ENCODE measurements around the gene ARL17A. TPM values are rescaled to one million over a fixed set of nuclear protein-coding genes. Genes with fewer than 3 reads are reported as not detected.

Gene ARL17A
- 8.0 and 17.9 TPM in 2 replicates for total RNA-seq

GRCh38 chr17:46579083-46580075 is at the start of gene ARL17A:
Gene ARL17A, minus strand, starts transcription at chr17:46579691. Its CDS starts 3,369 bp downstream, at chr17:46576322.

DNA sequence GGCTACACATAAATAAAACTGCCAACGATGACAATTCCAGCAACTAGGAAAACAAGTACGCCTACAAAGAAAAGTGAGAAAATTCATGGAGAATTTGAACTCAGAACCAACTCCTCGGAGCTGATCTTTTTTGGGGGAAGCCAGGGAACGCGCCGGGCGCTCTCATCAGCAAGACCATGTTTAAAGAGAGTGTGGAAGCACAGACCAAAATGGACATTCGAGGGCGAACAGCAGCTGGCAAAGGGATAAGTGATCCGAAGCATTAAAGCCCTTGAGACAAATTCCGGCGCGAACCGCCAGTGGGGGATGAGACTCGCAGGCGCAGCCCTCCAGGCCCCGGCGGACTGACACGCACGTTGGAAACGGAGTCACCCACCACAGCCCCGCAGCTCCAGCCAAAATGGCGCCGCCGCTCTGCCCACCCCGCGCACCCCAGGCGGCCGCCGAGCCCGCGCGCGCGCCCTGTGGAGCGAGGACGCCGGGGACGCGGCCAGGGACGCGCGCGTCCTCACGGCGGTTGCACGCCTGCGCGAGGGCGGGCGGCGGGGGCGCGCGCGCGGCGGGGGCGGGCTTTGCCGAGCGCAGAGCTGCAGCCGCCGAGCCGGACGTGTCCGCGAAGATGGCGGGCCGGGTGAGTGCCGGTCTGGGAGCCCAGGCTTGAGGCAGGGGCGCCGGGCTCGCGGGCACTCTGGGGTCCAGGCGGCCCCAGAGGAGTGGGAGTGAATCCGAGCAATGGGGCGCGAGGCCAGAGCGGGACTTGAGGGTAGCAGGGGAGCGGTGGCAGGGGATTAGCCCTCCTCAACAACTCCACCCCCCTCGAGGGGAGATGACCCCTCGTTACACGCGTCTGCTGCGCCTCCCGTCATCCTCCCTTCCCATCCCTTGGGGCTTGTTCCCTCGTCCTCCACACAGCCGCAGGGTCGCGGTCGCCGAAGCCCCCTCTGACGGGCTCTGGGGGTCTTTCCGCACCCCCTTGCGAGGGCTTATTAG is 11.0 kb upstream of the ARL17A start, which contains the start of gene NSF:
TSS of gene NSF (plus strand) at position 513 of the 990 bp plus-strand sequence. CDS start at position 620, 107 bp downstream.

DNA sequence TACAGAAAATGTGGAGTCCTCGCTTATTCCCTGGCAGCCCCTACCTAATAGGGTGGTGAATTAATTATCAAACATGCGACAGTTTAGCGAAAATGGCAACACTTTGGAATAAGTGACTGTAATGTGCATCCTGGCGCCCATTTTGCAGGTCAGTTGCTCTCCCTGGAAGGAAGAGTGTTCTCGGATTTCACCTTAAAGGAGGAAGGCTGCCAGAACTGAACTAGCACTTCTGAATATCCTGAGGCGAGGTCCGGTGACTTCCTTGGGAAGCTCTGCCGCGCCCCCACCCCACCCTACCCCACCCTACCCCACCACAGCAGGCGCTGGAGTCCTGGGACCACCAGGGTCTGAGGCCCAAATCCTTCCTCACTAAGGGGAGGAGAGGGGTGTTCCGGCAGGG is 67.3 kb downstream of the ARL17A start, which contains the start of gene LRRC37A2:
TSS of gene LRRC37A2 (plus strand) at position 301 of the 400 bp plus-strand sequence. CDS start 245 bp downstream, outside the sequence.

Small RNA genes lying within 50 kb of the gene (small RNA-seq; reads per million reads assigned to genes)
- not detected for gene RN7SL199P

Other genes starting within 250 kb of the ARL17A start
- gene ARL17B, start 217.9 kb downstream of the ARL17A start, total RNA-seq = 2.9 and 7.5 TPM in 2 replicates
- 8.6 and 12.8 TPM in 2 replicates for gene LRRC37A2, start 67.2 kb downstream of the ARL17A start, total RNA-seq
- 48.5 and 66.4 TPM in 2 replicates for gene NSF, start 11.0 kb upstream of the ARL17A start, total RNA-seq
- gene WNT3, start 239.0 kb upstream of the ARL17A start, total RNA-seq = 0.93 and 2.6 TPM in 2 replicates

All from thoracic aorta endothelial cell (primary cell).